Astrocyte of the cerebellum (primary cell): ENCODE measurements around the gene CRABP2.

Experiments used
- DNase-seq: peaks from one replicate; pipeline ENCODE4 v3.0.0-alpha.2; 2011; ENCODE audit warnings: low read depth
- H3K4me3 ChIP-seq: 2 replicates; pipeline ENCODE4 v1.5.1; 2011; ENCODE audit warnings: mild to moderate bottlenecking, low read depth, low read length, moderate library complexity
- CTCF ChIP-seq: IDR thresholded peaks from 2 replicates; pipeline ENCODE4 v1.5.1; 2012; ENCODE audit warnings: low read length, low read depth, moderate library complexity, mild to moderate bottlenecking; ENCODE audit errors: missing control alignments
- in situ Hi-C: cut with HindIII; loops from 2 replicates; pipeline ENCODE4 v1.10.0; 2017; ENCODE audit warnings: low sequenced_read_pairs

CRABP2 gene

GRCh38 chr1:156662005-156662799, 43.2 kb downstream of the CRABP2 start:
- TF ChIP-seq CTCF, result no peak
- H3K4me3 ChIP-seq, result no peak overlapping the region
- no peak for DNase-seq
- in situ Hi-C loops, result no loop called here

- no peak overlapping the region for H3K4me3 ChIP-seq
- no peak for TF ChIP-seq CTCF
- in situ Hi-C loops, result no loop called here
- no peak for DNase-seq
These were observed 44.7 kb downstream of the CRABP2 start for GRCh38 chr1:156660752-156661112.

- in situ Hi-C loops, result no loop called here
- DNase-seq, result peak; percentile 86
- peak; percentile 99 for TF ChIP-seq CTCF
- no peak overlapping the region for H3K4me3 ChIP-seq
These were observed 45.2 kb downstream of the CRABP2 start for GRCh38 chr1:156659988-156660751.

GRCh38 chr1:156659661-156659987, 45.8 kb downstream of the CRABP2 start:
- no peak for DNase-seq
- no peak for TF ChIP-seq CTCF
- H3K4me3 ChIP-seq, result no peak overlapping the region
- in situ Hi-C loops, result no loop called here

GRCh38 chr1:156658945-156659574, 46.3 kb downstream of the CRABP2 start:
- in situ Hi-C loops, result no loop called here
- TF ChIP-seq CTCF, result no peak
- DNase-seq, result no peak
- H3K4me3 ChIP-seq, result no peak overlapping the region

- no peak for DNase-seq
- H3K4me3 ChIP-seq, result no peak overlapping the region
- no peak for TF ChIP-seq CTCF
- in situ Hi-C loops, result no loop called here
These were observed 46.9 kb downstream of the CRABP2 start for GRCh38 chr1:156658496-156658895.
